22Rv1 (cell line): ENCODE data around the gene NINL.

Experiments used
- CTCF ChIP-seq: fragments of 450-650 bp; IDR thresholded peaks from 2 replicates; pipeline ENCODE4 v1.5.1; 2017; ENCODE audit warnings: mild to moderate bottlenecking
- ZFX ChIP-seq: fragments of 450-650 bp; IDR thresholded peaks from 2 replicates; pipeline ENCODE4 v1.6.1; 2017; ENCODE audit warnings: antibody characterized with exemption, borderline replicate concordance

DNA sequence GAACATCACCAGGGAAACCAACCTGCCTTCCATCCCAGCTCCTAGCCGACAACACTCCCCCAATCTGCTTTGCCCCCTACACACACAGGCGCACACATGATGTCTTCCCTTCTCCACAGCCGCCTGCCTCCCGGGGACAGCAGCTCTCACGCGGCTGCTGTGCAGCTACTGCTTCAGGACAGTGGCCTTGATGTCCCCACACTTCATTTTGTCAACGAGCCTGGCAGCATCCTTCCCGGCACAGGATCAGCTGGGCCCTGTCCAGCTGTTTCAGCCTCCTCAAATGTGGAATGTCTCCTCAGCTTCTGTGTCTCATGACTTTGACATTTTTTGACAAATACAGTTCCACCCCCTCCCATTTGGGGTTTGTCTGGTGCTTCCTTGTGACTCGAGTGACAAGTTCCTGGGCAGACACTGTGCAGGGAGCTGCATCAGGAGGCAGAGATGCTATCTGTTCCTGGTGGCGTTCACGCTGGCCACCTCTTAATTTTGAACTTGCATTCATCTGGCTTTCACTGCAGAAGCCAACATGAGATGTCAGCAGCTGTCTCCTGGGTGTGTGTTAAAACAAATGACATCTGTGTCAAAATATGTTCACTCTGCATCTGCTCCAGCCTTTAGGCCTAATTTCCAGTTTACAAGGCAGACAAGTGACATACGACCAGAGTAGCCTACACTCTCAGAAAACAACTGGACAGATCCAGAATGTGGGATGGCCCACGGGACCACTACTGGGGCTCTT, 120.7 kb downstream of the NINL start:
- TF ChIP-seq CTCF = no peak
- TF ChIP-seq ZFX = no peak
